Kidney tubule cell (primary cell): ENCODE results near the gene SARM1.

Source experiments
- DNase-seq: peaks from one replicate; pipeline ENCODE4 v3.0.0-alpha.2; 2018; ENCODE audit warnings: low spot score

Gene SARM1

DNA sequence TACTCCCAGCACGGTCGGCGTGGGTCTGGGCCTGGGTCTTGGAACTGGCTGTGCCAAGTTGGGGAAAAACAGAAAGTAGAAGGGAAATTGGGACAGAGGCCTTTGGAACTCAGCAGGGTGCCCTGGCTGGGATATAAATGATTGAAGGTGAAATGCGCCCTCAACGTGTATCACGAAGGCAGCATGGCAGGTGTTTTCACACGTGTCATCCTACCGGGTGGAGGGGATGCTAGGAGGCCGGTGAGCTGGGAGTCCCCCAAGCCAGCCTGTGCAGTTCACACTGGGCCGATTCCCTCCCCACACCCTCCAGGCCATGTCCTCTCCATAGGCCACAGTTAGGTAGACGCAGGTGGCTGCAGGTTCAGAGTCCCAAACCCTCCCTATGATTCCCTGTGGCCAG is 30.0 kb upstream of the SARM1 start:
- no peak for DNase-seq

DNA sequence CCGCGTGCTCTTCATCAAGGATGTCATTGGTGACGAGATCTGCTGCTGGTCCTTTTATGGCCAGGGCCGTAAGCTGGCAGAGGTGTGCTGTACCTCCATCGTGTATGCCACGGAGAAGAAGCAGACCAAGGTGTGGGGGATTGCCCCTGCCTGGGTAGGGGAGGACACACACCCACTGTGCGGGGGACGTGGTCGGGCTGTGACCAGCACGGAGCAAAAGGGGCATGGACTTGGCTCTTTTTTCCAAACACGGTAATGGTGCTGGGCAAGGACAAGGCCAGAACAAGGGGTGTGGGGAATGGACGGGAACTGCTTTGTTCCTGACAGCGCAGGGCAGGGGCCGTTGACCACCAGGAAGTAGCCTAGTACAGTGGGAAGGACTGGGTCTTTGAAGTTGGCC is 29.2 kb upstream of the SARM1 start:
- no peak for DNase-seq

- peak; percentile 76 for DNase-seq
Measured at GRCh38 chr17:28343491-28343932, 28.0 kb upstream of the SARM1 start.

- no peak for DNase-seq
Measured at GRCh38 chr17:28344011-28344410, 27.5 kb upstream of the SARM1 start.

DNA sequence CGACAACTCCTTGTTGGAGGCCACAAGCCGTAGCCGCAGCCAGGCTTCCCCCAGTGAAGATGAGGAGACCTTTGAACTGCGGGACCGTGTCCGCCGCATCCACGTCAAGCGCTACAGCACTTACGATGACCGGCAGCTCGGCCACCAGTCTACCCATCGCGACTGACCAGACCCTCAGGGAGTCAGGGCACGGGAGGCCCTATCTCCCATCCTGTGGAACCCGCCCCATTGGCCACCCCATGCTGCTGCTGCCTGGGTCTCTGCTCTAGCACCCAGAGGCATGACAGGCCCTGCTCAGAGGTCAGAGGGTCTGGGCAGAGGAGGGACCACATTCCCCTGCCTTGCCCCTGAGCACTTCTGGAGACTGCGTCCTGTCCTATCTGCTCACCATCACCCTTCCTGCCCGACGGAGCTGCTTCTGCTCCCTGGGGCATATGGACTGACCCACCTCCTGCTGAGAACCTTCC is 27.0 kb upstream of the SARM1 start:
- DNase-seq = no peak

GRCh38 chr17:28345419-28346198 is 25.9 kb upstream of the SARM1 start:
- DNase-seq = peak; percentile 66

- DNase-seq = no peak
Measured at GRCh38 chr17:28346199-28346580, 25.3 kb upstream of the SARM1 start.

- DNase-seq = no peak
Measured at GRCh38 chr17:28346746-28347246, 24.7 kb upstream of the SARM1 start.

GRCh38 chr17:28347261-28347891 is 24.1 kb upstream of the SARM1 start:
- DNase-seq = peak; percentile 96

GRCh38 chr17:28348979-28349378 is 22.5 kb upstream of the SARM1 start:
- no peak for DNase-seq

DNA sequence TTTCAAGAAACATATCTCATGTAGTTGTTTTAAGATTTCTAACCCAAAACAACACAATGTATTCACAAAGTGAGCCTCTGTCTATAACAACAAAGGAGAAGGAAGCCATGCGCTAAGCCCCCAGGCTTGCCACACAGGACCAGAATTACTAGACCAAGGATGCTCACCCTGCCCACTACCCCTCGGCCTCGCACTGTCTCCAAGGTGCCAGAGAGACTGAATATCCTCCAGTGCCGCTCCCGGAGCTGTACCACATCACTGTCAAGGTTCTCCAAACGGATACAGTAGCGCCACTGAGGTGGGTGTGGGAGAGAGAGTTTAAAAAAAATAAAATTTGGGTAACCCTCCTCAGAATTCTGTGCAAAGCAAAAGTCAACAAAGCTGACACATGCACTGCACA is 21.2 kb upstream of the SARM1 start:
- DNase-seq = no peak

GRCh38 chr17:28357061-28357900 is 14.2 kb upstream of the SARM1 start, which contains the start of gene POLDIP2:
POLDIP2 (minus strand) TSS chr17:28357527; CDS start chr17:28357448, 79 bp downstream.
- DNase-seq = peak; percentile 95

GRCh38 chr17:28357901-28358197 is 13.6 kb upstream of the SARM1 start:
- DNase-seq = no peak

GRCh38 chr17:28363186-28363585 is 8.3 kb upstream of the SARM1 start:
- no peak for DNase-seq

GRCh38 chr17:28363776-28364650 is 7.5 kb upstream of the SARM1 start:
- DNase-seq = no peak

GRCh38 chr17:28364665-28365363 is 6.7 kb upstream of the SARM1 start, which contains the start of gene SEBOX:
SEBOX (minus strand) TSS chr17:28365199; CDS start chr17:28365151, 48 bp downstream.
- DNase-seq = no peak

DNA sequence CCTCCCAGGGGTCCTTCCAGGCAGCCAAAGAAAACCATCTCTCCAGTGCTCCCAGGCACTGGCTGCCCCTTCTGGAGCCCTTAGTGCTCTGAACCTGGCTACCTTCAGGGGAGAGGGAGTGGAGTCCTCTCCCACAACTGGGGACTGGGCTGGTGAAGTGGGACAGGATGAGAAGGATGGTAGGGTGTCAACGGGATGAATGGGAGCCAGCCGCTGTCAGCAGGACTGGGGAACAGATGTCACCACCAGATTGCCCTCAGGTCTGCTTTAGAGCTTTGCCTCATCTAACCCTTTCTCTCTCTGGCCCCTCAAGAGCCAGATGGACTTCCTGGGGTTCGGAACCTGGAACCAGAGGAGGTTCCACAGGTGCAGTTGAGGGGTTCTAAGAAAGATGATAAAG is 6.0 kb upstream of the SARM1 start:
- DNase-seq = no peak

- DNase-seq = no peak
Measured at GRCh38 chr17:28366605-28367004, 4.9 kb upstream of the SARM1 start.

- no peak for DNase-seq
Measured at GRCh38 chr17:28367641-28368305, 3.7 kb upstream of the SARM1 start.

DNA sequence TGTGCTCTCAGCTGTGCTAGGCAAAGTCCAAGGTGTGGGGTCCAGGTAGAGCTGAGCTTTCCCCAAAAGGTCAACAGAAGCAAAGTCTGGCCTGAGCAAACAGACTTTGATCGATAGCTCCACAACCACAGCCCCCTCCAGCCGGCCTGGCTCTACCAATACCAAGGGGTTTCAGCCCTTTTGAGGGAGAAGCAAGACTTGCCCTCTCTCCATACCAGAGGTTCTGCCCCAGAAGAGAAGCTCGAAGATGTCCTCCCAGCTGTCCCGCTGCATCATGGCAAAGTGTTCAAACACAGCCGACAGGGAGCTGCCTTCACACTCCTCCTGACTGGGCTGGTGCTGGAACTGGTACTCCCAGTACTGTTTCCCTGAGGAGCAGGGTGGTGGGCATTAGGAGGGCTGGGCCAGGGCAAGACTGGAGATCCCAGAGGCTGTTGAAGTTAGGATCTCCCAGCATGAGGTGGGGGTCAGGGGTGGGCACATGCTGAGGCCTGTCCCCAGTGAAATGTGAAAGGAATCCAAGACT is 3.1 kb upstream of the SARM1 start:
- no peak for DNase-seq
